T1000 (cell line): ENCODE results near the gene CABLES1.
"Not testable (repeated sequence)": the region's sequence is repeated elsewhere in the genome, so short reads cannot be mapped to it uniquely, and the experiment has no call there.

ENCODE experiments used
- DNase-seq: peaks from one replicate; lab custom pipeline; 2025; ENCODE audit warnings: mixed read lengths; lab: John Stamatoyannopoulos, UW

Gene CABLES1

DNA sequence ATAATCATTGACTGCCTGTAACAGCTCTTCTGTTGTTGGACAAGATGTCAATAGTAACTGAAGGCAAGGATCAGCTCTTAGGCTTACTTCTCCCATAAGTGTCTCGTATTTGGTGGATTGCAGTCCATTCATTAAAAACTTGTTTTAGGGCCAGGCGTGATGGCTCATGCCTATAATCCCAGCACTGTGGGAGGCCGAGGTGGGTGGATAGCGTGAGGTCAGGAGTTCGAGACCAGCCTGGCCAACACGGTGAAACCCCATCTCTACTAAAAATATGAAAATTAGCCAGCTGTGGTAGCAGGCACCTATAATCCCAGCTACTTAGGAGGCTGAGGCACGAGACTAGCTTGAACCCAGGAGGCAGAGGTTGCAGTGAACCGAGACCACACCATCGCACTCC lies 26.1 kb upstream of the CABLES1 start:
- DNase-seq = not testable (repeated sequence)

DNA sequence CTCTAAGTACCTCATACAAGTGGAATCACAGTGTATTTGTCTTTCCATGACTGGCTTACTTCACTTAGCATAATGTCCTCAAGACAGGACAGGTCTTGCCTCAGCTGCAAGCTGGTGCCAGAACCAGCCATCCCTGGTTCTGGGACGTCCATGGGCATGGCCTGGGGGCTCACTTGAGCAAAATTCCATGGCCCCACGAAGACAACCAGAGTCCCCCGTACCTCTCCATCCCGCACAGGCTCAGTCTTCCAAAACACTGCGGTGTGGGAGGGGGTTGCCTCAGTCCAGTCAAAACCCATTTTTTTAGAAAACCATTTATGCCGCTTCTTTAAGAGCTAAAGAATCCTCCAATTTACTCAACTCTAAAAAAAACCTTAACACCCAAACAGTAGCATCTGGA lies 21.7 kb upstream of the CABLES1 start:
- no peak for DNase-seq

DNA sequence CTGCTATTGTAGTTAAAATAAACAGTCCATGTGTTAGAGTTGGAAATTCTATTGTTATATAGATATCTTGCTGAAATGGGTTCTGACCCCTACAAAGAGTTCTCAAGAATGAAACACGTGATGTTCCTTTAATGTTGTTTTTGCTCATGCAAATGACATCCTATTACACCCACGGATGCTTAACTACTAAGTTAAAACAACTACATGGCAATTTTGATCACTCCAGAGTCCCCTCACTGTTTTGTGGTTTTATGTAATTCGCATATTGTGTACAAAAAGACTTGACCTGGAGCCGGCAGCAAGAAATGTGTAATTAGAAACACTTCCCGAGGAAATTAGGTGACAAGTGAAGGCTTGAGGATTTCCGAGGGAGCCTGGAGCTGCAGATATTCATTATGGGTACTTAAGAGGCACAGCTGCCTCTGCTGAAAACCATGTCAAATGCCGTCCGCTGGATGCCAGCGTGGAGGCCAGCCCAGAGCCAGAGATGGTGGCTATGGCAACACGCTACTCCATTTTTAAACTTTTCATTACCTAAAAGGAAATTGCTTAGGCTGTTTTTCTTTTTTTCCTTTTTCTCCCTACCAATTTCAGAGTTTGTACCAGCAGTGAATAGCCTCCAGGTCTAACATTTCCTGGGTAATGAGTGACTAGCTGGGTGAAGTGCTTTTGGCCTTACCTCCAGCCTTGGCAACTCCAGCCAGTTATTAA lies 21.0 kb upstream of the CABLES1 start:
- no peak for DNase-seq

DNA sequence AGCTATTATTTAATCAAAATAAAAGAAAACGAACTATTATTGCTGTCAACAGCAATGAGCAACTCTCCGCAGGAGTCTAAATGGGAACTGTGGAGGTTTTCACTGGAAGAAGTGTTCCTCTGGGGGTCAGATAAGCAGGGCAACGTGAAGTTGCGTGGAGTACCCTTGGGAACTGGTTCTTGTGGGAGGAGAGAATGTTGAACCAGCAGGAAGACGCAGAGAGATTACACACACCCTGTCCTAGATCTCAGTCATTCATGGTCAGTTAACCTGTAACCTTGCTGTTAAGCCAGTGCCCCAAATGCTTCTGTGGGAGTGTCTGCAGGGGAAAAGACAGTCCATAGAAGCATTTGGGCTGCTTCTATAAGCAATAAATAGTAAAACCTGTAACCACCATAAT lies 20.4 kb upstream of the CABLES1 start:
- no peak for DNase-seq

DNA sequence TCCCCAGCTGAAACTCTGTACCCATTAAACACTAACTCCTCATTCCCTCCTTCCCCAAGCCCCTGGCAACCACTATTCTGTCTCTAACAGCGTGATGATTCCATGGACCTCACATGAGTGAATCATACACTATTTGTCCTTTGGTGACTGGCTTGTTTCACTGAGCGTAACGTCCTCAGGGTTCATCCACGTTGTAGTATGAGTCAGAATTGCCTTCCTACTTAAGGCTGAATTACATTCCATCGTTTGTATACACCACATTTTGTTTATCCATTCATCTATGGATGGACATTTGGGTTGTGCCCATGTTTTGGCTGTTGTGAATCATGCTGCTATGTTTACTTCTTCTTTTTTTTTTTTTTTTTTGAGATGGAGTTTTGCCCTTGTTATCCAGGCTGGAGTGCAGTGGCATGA lies 19.6 kb upstream of the CABLES1 start:
- DNase-seq = peak; percentile 72

DNA sequence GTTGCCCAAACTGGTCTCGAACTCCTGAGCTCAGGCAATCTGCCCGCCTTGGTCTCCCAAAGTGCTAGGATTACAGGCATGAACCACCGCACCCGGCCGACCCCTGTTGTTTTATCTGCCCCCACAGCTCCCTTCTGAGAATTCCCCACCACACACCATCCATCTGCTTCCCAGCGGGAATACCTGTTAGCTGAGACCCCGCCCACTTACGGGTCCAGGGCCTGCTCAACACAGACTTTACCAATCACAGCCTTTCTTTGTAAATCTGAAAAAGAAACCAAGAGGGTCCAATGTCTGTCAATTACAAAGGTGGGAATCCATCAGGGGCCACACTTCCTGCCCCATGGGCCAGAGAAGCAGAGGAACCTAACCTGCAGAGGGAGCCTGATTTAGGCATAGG lies 14.2 kb upstream of the CABLES1 start:
- DNase-seq = no peak

DNA sequence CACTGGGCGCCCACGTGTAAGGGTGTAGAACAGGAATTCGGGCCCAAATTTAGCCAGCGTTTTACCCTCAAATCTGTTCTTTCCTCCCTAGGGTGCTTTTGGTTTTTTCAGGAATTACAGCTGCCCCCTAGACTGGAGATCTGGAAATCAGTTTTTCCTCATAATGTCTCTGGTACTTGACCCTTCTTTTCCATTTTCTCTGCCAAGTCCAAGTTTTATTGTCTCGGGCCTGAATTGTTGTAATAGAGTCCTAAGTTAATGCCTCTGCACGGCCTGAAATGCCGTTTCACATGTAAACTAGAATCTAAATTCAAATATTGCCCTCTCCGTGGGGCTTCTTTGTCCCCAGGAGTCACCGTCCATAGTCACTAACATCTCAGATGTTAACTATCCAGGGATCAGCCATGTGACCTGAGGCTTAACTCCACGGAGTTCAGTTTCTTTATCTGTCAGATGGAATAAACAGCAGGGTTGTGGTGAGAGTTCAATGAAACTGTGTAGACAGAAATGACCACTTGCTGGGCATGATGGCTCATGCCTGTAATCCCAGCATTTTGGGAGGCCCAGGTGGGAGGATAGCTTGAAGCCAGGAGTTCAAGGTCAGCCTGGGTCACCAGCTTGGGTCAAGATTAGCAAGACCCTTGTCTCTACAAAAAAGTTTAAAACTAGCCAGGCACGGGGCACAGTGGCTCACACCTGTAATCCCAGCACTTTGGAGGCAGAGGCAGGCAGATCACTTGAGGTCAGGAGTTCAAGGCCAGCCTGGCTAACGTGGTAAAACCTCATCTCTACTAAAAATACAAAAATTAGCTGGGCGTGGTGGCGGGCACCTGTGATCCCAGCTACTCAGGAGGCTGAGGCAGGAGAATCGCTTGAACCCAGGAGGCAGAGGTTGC lies 12.7 kb upstream of the CABLES1 start:
- DNase-seq = no peak

DNA sequence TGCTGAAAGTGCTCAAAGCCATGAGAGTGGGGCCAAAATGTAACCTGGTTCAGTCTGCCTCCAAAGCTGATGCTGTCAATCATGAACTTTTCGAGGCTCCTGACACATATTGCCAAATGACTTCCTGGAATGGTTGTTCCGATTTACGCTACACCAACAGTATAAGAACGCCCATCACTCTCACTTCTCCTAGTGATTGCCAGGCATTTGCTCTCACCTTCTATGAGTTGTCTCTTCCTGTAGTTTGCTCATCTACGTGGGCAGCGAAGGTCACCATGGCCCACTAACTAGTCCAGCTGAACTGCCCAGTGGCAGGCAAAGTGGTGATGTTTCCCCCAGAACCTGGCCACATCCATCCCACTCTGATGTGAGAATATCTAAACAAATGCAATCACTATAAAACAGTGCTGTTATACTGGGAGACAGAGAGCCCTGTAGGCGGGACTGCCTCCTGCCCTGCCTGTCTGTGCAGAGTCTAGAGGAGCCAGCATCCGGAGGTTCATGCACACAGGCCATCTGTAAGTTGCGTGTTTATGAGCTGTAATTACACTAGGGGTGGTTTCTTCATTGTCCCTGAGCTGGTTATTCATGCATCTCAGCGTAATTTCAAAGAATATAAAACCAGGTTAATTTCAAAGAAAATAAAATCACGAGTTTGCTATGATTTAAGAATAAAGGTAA lies 8.8 kb upstream of the CABLES1 start:
- DNase-seq = no peak

DNA sequence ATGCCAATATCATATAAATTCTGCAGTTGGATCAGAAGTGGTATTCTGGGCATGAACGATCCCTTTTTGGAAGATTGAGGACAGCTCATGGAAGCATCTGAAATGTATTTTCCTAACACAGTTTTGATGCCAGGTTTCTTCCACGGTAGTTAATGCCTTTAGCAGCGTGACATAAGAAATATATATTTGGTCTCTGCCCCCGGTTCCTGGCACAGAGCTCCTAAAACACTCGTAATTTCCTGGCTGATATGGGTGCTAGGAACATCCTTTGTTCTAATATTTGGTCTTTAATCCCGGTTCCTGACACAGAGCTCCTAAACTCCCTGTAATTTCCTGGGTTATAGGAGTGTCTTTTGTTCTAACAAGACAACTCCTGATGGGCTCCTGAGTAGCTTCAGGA lies 8.2 kb upstream of the CABLES1 start:
- no peak for DNase-seq

DNA sequence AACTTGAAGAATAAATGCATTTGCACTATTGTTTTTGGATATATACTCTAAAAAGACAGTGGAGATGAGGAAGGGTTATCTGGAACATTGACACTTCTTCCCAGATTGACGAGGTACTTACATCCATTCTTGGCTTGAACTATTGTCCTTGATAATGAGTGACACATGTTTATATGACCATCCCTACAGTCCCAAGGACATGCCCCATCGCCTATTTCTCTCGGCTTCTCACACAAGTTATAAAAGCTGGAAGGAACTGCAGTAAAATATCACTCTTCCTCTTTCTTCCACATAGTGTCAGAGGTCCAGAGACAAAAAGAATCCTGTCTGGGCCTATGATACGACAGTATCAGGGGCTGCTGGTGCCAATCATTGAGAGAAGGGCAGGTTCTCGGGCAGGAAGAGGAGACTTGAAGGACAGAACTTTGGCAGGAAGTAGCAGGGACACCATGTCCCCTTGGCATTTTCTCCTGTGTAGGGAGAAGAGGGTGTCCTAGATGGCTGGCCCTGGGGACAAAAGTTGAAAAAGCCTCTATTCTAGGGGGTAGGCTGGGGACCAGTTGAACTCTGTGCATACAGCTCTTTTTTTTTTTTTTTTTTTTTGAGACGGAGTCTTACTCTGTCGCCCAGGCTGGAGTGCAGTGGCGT lies 5.8 kb upstream of the CABLES1 start:
- no peak for DNase-seq

DNA sequence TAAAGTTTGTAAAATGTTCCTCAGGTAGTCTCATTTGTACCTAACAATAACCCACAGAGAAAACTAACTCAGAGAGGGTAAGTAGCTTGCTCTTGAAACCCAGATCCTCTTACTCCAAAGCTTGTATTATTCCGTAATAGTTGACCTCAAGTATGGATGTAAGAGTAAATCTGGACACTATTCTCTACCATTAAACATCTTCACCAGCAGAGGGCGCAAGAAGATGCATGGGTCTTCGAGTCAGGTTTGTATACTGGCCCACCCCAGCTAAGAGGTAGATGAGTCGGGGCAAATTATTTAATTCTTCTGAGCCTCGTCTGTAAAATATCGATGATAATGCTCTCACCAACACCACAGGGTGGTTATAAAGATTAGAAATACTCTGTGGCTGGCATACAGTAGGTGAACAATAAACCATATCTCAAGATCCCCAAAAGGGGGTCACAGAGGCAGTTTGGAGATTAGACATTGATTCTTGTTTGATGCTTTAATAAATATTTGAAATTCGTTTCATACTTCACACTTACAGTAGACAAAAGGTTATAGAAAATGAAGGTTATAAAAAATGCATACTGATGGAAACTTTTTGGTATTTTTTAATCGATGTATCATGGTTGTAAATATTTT lies 3.5 kb upstream of the CABLES1 start:
- DNase-seq = peak; percentile 33

DNA sequence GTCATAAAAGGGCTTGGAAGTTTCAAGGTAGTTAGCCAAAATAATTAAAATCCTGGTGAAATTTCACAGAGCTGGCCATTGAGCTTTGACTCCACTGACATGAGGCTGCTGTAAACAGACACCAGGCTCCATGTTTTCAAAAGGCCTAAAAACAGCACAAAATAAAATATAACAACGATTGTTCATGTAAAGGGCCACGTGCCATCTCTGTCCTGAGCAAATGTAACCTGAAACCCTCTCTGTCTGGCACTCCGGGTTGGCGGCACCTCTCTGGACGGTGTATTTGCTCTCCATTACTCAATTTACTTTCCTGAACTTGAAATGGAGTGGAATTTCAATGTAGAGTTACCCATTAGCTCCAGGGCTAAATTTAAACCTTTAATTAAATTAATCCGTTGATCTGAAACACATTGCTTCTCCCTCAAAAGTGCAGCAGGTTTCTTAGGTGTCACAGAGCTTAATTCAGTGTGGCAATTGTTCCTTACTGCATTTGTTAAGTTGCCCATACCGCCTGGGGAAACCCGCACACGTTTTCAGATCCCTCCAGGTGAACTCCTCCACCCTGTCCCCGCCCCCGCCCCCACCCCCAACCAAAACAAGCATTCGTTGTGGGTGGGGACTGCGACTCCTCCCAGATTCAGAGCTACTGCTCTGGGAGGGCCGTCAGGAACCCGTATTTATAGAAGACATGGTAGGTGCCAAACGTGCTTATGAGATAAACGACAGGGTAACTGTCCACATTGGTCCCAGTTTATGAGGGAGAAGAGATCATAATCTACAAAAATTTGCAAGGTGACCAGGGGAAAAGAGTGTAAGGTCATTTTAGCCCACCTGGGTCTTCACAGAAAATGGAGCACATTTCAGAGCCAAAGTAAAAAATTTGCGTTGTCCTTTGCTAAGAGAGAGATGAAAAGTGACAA lies 1.2 kb upstream of the CABLES1 start:
- DNase-seq = no peak

DNA sequence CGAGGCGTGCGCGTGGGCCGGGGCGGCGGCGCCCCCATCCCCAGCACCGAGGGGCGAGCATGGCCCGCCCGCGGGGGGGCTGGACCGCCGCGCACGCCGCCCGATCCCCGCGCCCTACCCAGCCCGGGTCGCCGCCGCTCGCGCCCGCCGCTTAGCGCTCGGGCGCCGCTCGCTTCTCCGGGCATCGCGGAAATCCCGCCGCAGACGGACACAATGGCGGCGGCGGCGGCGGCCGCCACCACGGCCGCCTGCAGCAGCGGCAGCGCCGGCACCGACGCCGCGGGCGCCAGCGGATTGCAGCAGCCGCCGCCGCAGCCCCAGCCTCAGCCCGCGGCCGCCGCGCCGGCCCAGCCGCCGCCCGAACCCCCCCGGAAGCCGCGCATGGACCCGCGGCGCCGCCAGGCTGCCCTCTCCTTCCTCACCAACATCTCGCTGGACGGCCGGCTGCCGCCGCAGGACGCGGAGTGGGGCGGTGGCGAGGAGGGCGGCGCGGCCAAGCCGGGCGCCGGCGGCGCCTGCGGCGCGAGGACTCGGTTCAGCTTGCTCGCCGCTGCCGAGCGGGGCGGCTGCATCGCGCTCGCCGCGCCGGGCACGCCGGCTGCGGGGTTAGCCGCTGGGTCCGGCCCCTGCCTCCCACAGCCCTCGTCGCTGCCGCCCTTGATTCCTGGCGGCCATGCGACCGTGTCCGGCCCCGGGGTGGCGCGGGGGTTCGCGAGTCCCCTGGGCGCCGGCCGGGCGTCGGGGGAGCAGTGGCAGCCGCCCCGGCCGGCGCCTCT lies 453 bp downstream of the CABLES1 start:
- DNase-seq = peak; percentile 30

DNA sequence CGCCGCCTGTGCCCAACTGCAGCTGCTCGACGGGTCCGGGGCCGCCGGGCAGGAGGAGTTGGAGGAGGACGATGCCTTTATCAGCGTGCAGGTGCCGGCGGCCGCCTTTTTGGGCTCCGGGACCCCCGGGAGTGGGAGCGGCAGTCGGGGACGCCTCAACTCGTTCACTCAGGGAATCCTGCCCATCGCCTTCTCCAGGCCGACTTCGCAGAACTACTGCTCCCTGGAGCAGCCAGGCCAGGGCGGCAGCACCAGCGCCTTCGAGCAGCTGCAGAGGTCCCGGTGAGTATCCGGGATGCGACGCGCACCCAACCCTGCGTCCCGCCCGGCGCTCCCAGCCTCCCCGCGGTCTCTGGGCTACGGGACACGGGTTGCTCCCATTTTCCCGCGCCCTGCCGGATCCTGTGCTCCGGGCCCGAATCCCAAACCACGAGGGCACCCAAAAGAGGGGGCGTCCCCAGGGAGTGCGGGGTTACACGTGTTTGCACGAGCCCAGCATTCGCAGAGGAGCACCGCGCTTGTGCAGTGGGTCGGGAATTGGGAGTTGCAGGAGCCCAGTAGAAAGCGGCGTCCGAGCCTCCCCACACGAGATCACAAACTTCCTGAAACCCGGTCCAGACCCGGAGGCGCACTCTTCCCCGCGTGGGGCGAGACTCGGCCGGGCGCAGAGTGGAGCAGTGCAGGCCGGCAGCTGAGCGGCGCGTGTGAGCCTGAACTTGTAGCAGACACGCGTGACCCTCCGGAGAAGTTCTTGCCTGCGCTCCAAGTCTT lies 1.2 kb downstream of the CABLES1 start:
- DNase-seq = no peak

DNA sequence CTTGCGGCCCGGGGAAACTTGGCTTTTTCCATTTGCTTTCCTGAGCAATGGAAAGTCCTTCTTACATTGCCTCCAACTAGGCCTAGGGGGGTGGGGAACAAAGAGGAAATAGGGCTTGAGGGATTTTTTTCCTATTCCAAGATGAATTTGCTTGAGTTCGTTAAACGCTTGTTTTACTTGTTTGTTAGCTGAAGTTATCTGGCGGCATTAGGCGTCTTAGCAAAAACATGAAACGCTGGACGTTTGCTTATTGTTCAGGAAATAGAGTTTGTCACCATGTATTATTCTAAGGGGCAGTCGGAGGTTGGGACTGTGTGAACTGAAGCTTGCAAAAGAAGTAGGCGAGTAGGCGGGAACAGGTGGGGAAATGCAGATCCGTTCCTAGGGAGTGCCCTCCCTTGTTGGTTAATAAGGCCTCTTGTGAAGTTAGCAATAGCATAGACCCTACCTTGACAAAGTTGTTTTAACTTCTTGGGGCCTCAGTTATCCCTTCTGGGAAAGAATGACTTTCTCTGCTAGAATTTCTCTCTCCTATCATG lies 1.9 kb downstream of the CABLES1 start:
- no peak for DNase-seq

DNA sequence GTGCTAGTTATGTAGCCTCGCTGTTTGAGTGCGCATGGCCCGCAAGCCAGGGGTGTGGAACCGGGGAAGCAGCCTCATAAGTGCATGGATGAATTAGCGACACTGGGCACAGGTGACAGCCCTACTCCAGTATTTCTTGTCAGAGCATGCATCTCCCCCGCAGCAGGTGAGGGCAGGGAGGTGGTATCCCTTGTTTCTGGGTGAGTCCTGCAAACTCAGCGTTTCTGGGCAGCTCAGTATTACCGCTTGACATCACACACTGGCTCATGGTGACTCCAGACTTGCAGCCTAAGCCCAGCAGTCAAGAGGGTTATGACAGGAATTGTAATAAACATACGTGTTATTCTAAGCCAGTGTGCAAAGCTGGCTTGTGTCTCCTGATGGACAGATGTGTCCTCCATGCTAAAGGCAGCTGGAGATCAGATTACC lies 2.5 kb downstream of the CABLES1 start:
- no peak for DNase-seq

DNA sequence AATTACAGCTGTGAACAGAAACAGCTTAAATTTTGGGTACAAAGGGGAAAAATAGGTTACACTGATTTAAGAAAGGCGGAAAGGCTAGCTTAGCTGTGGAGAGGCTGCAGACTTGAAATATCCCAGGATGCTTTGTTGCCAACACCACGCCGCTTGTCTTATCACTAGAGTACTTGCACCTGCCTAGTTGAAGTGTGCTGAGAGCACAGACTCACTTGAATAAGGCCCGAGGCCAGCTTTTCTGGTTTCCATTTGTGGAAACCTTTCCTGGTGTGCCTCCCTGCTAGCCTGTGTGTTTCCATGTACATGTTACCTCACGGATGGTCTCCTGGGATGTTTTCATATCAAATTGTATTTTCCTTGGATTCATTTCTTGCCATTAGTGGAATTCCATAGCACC lies 3.2 kb downstream of the CABLES1 start:
- DNase-seq = no peak

DNA sequence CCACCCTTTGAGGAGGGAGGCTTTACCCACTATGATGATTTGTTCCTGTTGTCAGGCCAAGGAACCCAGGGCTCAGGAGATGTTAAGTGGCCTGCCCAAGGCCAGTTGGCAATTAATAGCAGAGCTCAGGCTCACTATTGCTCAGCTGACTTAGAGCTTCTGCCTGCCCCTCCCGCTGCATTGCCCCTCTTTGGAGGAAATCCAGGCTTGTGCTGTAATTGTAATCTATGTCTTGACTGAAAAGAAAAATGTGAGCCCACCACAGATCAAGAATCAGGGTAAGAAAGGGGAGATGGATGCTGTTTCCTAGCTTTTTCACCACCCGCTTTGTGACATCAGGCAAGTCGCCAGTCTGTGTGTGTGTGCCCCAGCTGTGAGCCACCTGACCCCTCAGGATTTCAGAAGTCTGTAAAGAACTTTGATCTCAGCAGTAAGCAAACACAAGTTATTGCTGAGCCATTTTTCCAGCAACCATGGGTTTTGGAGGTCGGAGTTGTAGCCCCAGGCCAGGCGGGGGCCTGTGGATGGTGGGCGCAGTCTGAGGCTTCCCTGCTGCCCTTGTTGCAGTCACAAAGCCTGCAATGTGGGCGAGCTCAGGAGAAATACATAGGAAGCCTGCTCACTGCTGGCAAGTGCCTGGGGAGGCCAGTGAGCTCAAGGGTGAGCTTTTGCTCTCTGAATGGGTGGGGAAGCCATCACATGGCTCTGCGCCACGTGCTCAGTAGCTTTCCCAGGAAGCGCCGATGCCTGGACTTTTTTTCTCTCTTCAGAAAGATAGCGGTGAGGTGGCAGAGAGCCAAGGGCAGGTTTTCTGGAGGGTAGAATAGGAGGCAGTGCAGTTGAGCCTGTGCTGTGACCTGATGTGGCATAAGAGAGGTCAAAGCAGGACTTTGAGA lies 6.1 kb downstream of the CABLES1 start:
- no peak for DNase-seq
